Keratinocyte (primary cell): ENCODE measurements around the gene LY6G5B. TPM values are rescaled to one million over a fixed set of nuclear protein-coding genes. Genes with fewer than 3 reads are reported as not detected.

Experiments
- DNase-seq: peaks from one replicate; pipeline ENCODE4 v3.0.0-alpha.2; 2011; ENCODE audit warnings: low read depth, missing footprints, low spot score
- FAIRE-seq: peaks from 2 replicates; lab custom pipeline; 2011; peaks lifted over from hg19 to GRCh38; lab: Jason Lieb, UNC
- H2AFZ ChIP-seq: 2 replicates; pipeline ENCODE4 v1.6.0; 2012; ENCODE audit warnings: low read length, control low read depth, inconsistent platforms; ENCODE audit not compliant: control insufficient read depth
- H3K27ac ChIP-seq: 2 replicates; pipeline ENCODE4 v1.5.1; 2011; ENCODE audit warnings: low read length; ENCODE audit not compliant: control insufficient read depth, insufficient read depth
- H3K27me3 ChIP-seq: 3 replicates; pipeline ENCODE4 v1.6.0; 2011; ENCODE audit warnings: low read length; ENCODE audit not compliant: control insufficient read depth, insufficient read depth; ENCODE audit errors: extremely low read depth
- H3K36me3 ChIP-seq, 2 experiments: 2 replicates in 1 of 2; 3 replicates in 1 of 2; pipeline ENCODE4 v1.5.1; 2011; ENCODE audit warnings: low read length in 2 of 2, mild to moderate bottlenecking in 1 of 2; ENCODE audit not compliant: control insufficient read depth in 2 of 2, insufficient read depth in 2 of 2; ENCODE audit errors: extremely low read depth in 1 of 2
- H3K4me1 ChIP-seq: 3 replicates; pipeline ENCODE4 v1.5.1; 2011; ENCODE audit warnings: low read length; ENCODE audit not compliant: control insufficient read depth, insufficient read depth; ENCODE audit errors: extremely low read depth
- H3K4me2 ChIP-seq: 3 replicates; pipeline ENCODE4 v1.6.0; 2011; ENCODE audit warnings: low read depth, low read length; ENCODE audit not compliant: control insufficient read depth, insufficient read depth; ENCODE audit errors: extremely low read depth
- H3K4me3 ChIP-seq, 3 experiments: fragments of 200-600 bp in 1 of 3; sonication (generic) in 1 of 3; 2 replicates in 2 of 3; 3 replicates in 1 of 3; pipeline ENCODE4 v1.5.1; 2011 to 2016; ENCODE audit warnings: low read length in 3 of 3, mild to moderate bottlenecking in 3 of 3, control low read depth in 2 of 3, inconsistent platforms in 1 of 3, low read depth in 1 of 3, mixed read lengths in 1 of 3, mixed run types in 1 of 3, moderate library complexity in 1 of 3; ENCODE audit not compliant: control insufficient read depth in 2 of 3, insufficient read depth in 2 of 3; ENCODE audit errors: extremely low read depth in 1 of 3
- H3K79me2 ChIP-seq: 2 replicates; pipeline ENCODE4 v1.6.0; 2012; ENCODE audit warnings: low read length; ENCODE audit not compliant: control insufficient read depth, insufficient read depth
- H3K9ac ChIP-seq: 3 replicates; pipeline ENCODE4 v1.6.0; 2011; ENCODE audit warnings: low read length; ENCODE audit not compliant: control insufficient read depth, insufficient read depth; ENCODE audit errors: extremely low read depth
- H3K9me1 ChIP-seq: 3 replicates; pipeline ENCODE4 v1.6.0; 2011; ENCODE audit warnings: low read length; ENCODE audit not compliant: control insufficient read depth, insufficient read depth; ENCODE audit errors: extremely low read depth
- H3K9me3 ChIP-seq: 2 replicates; pipeline ENCODE4 v1.5.1; 2012; ENCODE audit warnings: low read depth, low read length; ENCODE audit not compliant: control insufficient read depth
- H4K20me1 ChIP-seq: 3 replicates; pipeline ENCODE4 v1.6.0; 2011; ENCODE audit warnings: low read length; ENCODE audit not compliant: control insufficient read depth, insufficient read depth; ENCODE audit errors: extremely low read depth
- CTCF ChIP-seq, 3 experiments: IDR thresholded peaks in 1 of 3; conservative IDR thresholded peaks in 1 of 3; optimal IDR thresholded peaks in 1 of 3; 2 replicates in 2 of 3; 3 replicates in 1 of 3; pipeline versions ENCODE3 to v1.5.1; 2011; ENCODE audit warnings: low read length in 3 of 3, mild to moderate bottlenecking in 3 of 3, moderate library complexity in 2 of 3, control low read depth in 1 of 3, inconsistent platforms in 1 of 3; ENCODE audit not compliant: insufficient read depth in 2 of 3; ENCODE audit errors: extremely low read depth in 1 of 3
- EZH2 ChIP-seq: IDR thresholded peaks from one replicate; pipeline ENCODE4 v1.6.1; 2012; ENCODE audit warnings: inconsistent platforms, mild to moderate bottlenecking, low read length, moderate library complexity
- dilution Hi-C: fragments of 300-500 bp; cut with MboI; formaldehyde crosslinking; loops from one replicate; pipeline ENCODE4 v1.7.0; 2020; ENCODE audit warnings: low sequenced_read_pairs; ENCODE audit not compliant: extremely low pct_ligation_motif_present
- polyA plus RNA-seq, 5 experiments: library from polyadenylated mRNA; depleted of rRNA in 3 of 5; stranded (reverse) in 3 of 5; stranded (forward) in 1 of 5; unstranded in 1 of 5; fragments of >200 nt; gene quantifications; 1 replicate in 1 of 5; 2 replicates in 3 of 5; 3 replicates in 1 of 5; pipeline versions ENCODE4 v1.2.1 to v1.2.3, GENCODE V29; 2011 to 2012; ENCODE audit warnings: missing spikeins in 2 of 5, low read depth in 1 of 5, low replicate concordance in 1 of 5

Gene LY6G5B
- polyA plus RNA-seq, 1 donor (not counting 4 experiments of a cell fraction or from before 2014, with no cell fraction given): 5.2 TPM

GRCh38 chr6:31686483-31686882, 16.7 kb downstream of the LY6G5B start:
- FAIRE-seq: no peak
- Histone ChIP-seq H3K9me3 (no peaks in the 10 kb centered on the region), H3K9ac (no peak overlapping the region), H3K9me1 (no peaks in the 10 kb centered on the region), H3K4me1 (peaks cover 3% of the 10 kb centered on the region), H3K4me2 (no peak overlapping the region), H3K27me3 (no peaks in the 10 kb centered on the region), H3K79me2 (no peaks in the 10 kb centered on the region), H3K36me3 (peaks cover 7 to 38% of the 10 kb centered on the region in 2 experiments), H3K4me3 (no peak overlapping the region), H4K20me1 (no peaks in the 10 kb centered on the region), H2AFZ (no peak overlapping the region), H3K27ac (no peak overlapping the region)
- DNase-seq: no peak
- TF ChIP-seq EZH2: no peak
- no peak for TF ChIP-seq CTCF (optimal IDR thresholded peaks at IDR 0.05 in 1 of 3, IDR thresholded peaks at IDR 0.05 in 1 of 3, conservative IDR thresholded peaks at IDR 0.05 in 1 of 3; ENCODE audit: extremely low read depth in 1 of 3, insufficient read depth in 2 of 3, low read length in 3 of 3)
- dilution Hi-C loops: no loop called here

GRCh38 chr6:31687321-31687720, 17.5 kb downstream of the LY6G5B start:
- Histone ChIP-seq H3K4me2 (no peak overlapping the region), H3K4me1 (no peaks in the 10 kb centered on the region), H3K9ac (no peak overlapping the region), H3K4me3 (no peak overlapping the region), H3K79me2 (no peaks in the 10 kb centered on the region), H3K27me3 (no peaks in the 10 kb centered on the region), H2AFZ (no peak overlapping the region), H3K9me3 (no peaks in the 10 kb centered on the region), H4K20me1 (no peaks in the 10 kb centered on the region), H3K27ac (no peak overlapping the region), H3K9me1 (no peaks in the 10 kb centered on the region), H3K36me3 (peaks cover 7 to 41% of the 10 kb centered on the region in 2 experiments)
- TF ChIP-seq EZH2: no peak
- TF ChIP-seq CTCF (optimal IDR thresholded peaks at IDR 0.05 in 1 of 3, IDR thresholded peaks at IDR 0.05 in 1 of 3, conservative IDR thresholded peaks at IDR 0.05 in 1 of 3; ENCODE audit: extremely low read depth in 1 of 3, insufficient read depth in 2 of 3, low read length in 3 of 3): no peak
- dilution Hi-C loops: no loop called here
- FAIRE-seq (no peak), DNase-seq (no peak)
